HEK293T (cell line): Measurements from ENCODE around the gene CCL27.

Experiments used
- BHLHE40 ChIP-seq: fragments of 450-650 bp; IDR thresholded peaks from 2 replicates; pipeline ENCODE4 v1.6.1; 2016; ENCODE audit warnings: mild to moderate bottlenecking, moderate library complexity, borderline replicate concordance
- ELF4 ChIP-seq: fragments of 450-650 bp; IDR thresholded peaks from 2 replicates; pipeline ENCODE4 v1.6.1; 2017; ENCODE audit warnings: antibody characterized with exemption
- FOXA1 ChIP-seq: fragments of 450-650 bp; IDR thresholded peaks from 2 replicates; pipeline ENCODE4 v1.6.1; 2016; ENCODE audit warnings: mild to moderate bottlenecking
- FOXK2 ChIP-seq: fragments of 450-650 bp; IDR thresholded peaks from 2 replicates; pipeline ENCODE4 v1.6.1; 2016; ENCODE audit warnings: mild to moderate bottlenecking
- FOXM1 ChIP-seq: fragments of 450-650 bp; IDR thresholded peaks from 2 replicates; pipeline ENCODE4 v1.6.1; 2017; ENCODE audit warnings: mild to moderate bottlenecking, borderline replicate concordance
- L3MBTL2 ChIP-seq: fragments of 450-650 bp; conservative IDR thresholded peaks from 2 replicates; pipeline ENCODE4 v1.6.1; 2016; ENCODE audit warnings: mild to moderate bottlenecking
- LEF1 ChIP-seq: fragments of 450-650 bp; IDR thresholded peaks from 2 replicates; pipeline ENCODE4 v1.6.1; 2017; ENCODE audit warnings: mild to moderate bottlenecking, borderline replicate concordance
- NFRKB ChIP-seq: fragments of 450-650 bp; IDR thresholded peaks from 2 replicates; pipeline ENCODE4 v1.6.1; 2016; ENCODE audit warnings: mild to moderate bottlenecking, moderate library complexity
- SP1 ChIP-seq: fragments of 450-650 bp; IDR thresholded peaks from 2 replicates; pipeline ENCODE4 v1.6.1; 2017
- SUZ12 ChIP-seq: fragments of 450-650 bp; IDR thresholded peaks from 2 replicates; pipeline ENCODE4 v1.6.1; 2016; ENCODE audit warnings: mild to moderate bottlenecking
- TARDBP ChIP-seq: fragments of 450-650 bp; IDR thresholded peaks from 2 replicates; pipeline ENCODE4 v1.6.1; 2016
- ZNF384 ChIP-seq: fragments of 450-650 bp; IDR thresholded peaks from 2 replicates; pipeline ENCODE4 v1.6.1; 2016

GRCh38 chr9:34646211-34647083, 16.0 kb downstream of the CCL27 start, which contains the start of gene GALT:
- TF ChIP-seq L3MBTL2 (peak; percentile 70), FOXK2 (no peak), FOXM1 (no peak), NFRKB (no peak), FOXA1 (no peak), LEF1 (no peak), BHLHE40 (no peak), ZNF384 (no peak), ELF4 (no peak), SUZ12 (no peak), TARDBP (no peak), SP1 (no peak)
